SK-N-MC (cell line): Measurements from ENCODE around the gene RGS4.

Experiments
- EZH2 ChIP-seq: fragments of 200-600 bp; sonication (generic); IDR thresholded peaks from one replicate; pipeline ENCODE4 v1.6.1; 2017; ENCODE audit warnings: antibody characterized with exemption
- POLR2AphosphoS5 ChIP-seq: IDR thresholded peaks from 2 replicates; pipeline ENCODE4 v1.6.1; 2012; ENCODE audit warnings: mild to moderate bottlenecking, low read depth, low read length, borderline replicate concordance

DNA sequence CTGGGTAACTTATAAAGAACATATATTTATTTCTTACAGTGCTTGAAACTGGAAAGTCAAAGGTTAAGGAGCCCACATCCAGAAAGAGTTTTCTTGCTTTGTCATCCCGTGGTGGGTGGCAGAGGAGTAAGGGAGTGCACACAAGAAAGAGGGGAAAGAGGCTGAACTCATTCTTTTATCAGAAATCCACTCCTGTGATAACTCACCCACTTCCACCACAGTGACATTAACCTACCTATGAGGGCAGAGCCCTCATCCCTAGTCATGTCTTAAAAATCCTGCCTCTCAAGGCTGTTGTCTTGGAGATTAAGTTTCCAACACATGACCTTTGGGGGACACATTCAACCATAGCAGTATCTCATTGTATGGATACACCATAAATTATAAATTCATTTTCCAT, 32.5 kb upstream of the RGS4 start:
- TF ChIP-seq EZH2 (no peak), POLR2AphosphoS5 (no peak)
